CD4-positive, CD25-positive, alpha-beta regulatory T cell (primary cell): Measurements from ENCODE around the gene DPYSL4. TPM values are rescaled to one million over a fixed set of nuclear protein-coding genes. Genes with fewer than 3 reads are reported as not detected.
"Not testable (repeated sequence)": the region's sequence is repeated elsewhere in the genome, so short reads cannot be mapped to it uniquely, and the experiment has no call there.

Experiments
- ATAC-seq, 2 donors: fragments of 150-1000 bp; cut with Tn5 transposase; one replicate each; pipeline ENCODE4 v1.10.0; 2021; ENCODE audit warnings: low read depth in 2 of 2, moderate number of reproducible peaks in 2 of 2, moderate library complexity in 1 of 2
- DNase-seq, 3 donors: peaks; one replicate each; pipeline versions ENCODE4 v3.0.0 to v3.0.0-alpha.2; 2012 to 2022; ENCODE audit warnings: mixed read lengths in 1 of 3
- H3K27ac ChIP-seq: one replicate; pipeline ENCODE4 v1.7.0; 2013; ENCODE audit warnings: mild to moderate bottlenecking, low read length; ENCODE audit not compliant: insufficient read depth, poor library complexity, severe bottlenecking
- H3K27me3 ChIP-seq: one replicate; pipeline ENCODE4 v1.7.0; 2013; ENCODE audit warnings: low read length; ENCODE audit not compliant: control insufficient read depth, insufficient read depth
- H3K36me3 ChIP-seq: one replicate; pipeline ENCODE4 v1.7.0; 2013; ENCODE audit warnings: mild to moderate bottlenecking, low read length, moderate library complexity; ENCODE audit not compliant: control insufficient read depth, insufficient read depth
- H3K4me1 ChIP-seq: 2 replicates; pipeline ENCODE4 v1.7.0; 2013; ENCODE audit warnings: mild to moderate bottlenecking, low read length; ENCODE audit not compliant: insufficient read depth, control insufficient read depth, poor library complexity, severe bottlenecking
- H3K4me3 ChIP-seq: one replicate; pipeline ENCODE4 v1.7.0; 2013; ENCODE audit warnings: low read depth, mild to moderate bottlenecking, low read length, moderate library complexity
- H3K9me3 ChIP-seq, 2 experiments: 1 replicate in 1 of 2; 2 replicates in 1 of 2; pipeline ENCODE4 v1.7.0; 2013; ENCODE audit warnings: low read length in 2 of 2, mild to moderate bottlenecking in 1 of 2, moderate library complexity in 1 of 2; ENCODE audit not compliant: control insufficient read depth in 2 of 2
- H3K27ac Mint-ChIP-seq, 3 donors: one replicate each; pipeline ENCODE4 v1.8.0; 2020 to 2022; ENCODE audit warnings: mild to moderate bottlenecking in 3 of 3, mixed read lengths in 3 of 3, moderate library complexity in 2 of 3
- H3K27me3 Mint-ChIP-seq: one replicate; pipeline ENCODE4 v1.8.0; 2022; ENCODE audit warnings: mild to moderate bottlenecking, mixed read lengths
- H3K36me3 Mint-ChIP-seq: one replicate; pipeline ENCODE4 v1.8.0; 2020; ENCODE audit warnings: mixed read lengths
- H3K4me1 Mint-ChIP-seq, 4 donors: one replicate each; pipeline ENCODE4 v1.8.0; 2020 to 2022; ENCODE audit warnings: mixed read lengths in 4 of 4, mild to moderate bottlenecking in 1 of 4
- H3K4me3 Mint-ChIP-seq, 4 donors: one replicate each; pipeline ENCODE4 v1.8.0; 2020 to 2022; ENCODE audit warnings: mild to moderate bottlenecking in 4 of 4, mixed read lengths in 4 of 4, moderate library complexity in 3 of 4
- H3K9me3 Mint-ChIP-seq, 7 donors: one replicate each; pipeline ENCODE4 v1.8.0; 2020 to 2022; ENCODE audit warnings: mixed read lengths in 7 of 7, mild to moderate bottlenecking in 3 of 7, moderate library complexity in 2 of 7
- polyA plus RNA-seq, 4 donors: library from polyadenylated mRNA; unstranded; fragments of 300-500 nt; fragmentation: Illumina TruSeq; gene quantifications; one replicate each; pipeline ENCODE4 v1.2.3, GENCODE V29; 2021
- total RNA-seq: library from RNA; stranded (reverse); gene quantifications from one replicate; pipeline ENCODE4 v1.2.3, GENCODE V29; 2022

Gene DPYSL4
- total and polyA plus RNA-seq, 5 donors from 2014 or later = 1.2 to 1.9 TPM; not detected in 3

- Mint-ChIP-seq H3K4me3 (no peak overlapping the region), H3K27ac (no peak overlapping the region), H3K36me3 (peaks cover 13% of the 10 kb centered on the region), H3K4me1 (no peaks in the 10 kb centered on the region), H3K27me3 (no peaks in the 10 kb centered on the region), H3K9me3 (peaks cover 0 to 8% (median 2%) of the 10 kb centered on the region in 7 donors)
- DNase-seq (no peak), ATAC-seq (no peak)
- Histone ChIP-seq H3K27ac (no peak overlapping the region), H3K4me1 (no peaks in the 10 kb centered on the region), H3K36me3 (no peaks in the 10 kb centered on the region), H3K4me3 (no peak overlapping the region), H3K27me3 (no peaks in the 10 kb centered on the region), H3K9me3 (no peaks in the 10 kb centered on the region)
Observed at GRCh38 chr10:132209978-132210530, 23.3 kb downstream of the DPYSL4 start.

DNA sequence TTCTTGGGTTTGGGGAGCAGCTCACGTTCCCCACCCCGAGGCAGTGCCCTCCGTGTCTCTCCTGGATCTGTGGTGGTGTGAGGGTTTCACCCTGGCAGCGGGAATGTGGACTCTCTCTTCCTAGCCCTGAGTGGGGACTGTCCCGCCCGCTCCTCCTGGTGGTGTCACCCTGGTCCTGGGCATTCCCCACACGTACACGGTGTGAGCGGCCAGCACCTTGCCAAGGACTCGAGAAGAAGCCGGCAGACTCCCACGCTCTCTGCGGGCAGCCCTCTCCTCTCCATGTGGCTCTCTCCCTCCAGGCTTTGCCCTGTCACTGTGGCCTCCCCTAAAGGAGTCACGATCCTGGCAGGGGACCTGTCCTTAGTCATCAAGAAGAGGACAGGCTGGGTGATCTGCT lies 24.0 kb downstream of the DPYSL4 start:
- H3K27ac Mint-ChIP-seq = no peak overlapping the region

DNA sequence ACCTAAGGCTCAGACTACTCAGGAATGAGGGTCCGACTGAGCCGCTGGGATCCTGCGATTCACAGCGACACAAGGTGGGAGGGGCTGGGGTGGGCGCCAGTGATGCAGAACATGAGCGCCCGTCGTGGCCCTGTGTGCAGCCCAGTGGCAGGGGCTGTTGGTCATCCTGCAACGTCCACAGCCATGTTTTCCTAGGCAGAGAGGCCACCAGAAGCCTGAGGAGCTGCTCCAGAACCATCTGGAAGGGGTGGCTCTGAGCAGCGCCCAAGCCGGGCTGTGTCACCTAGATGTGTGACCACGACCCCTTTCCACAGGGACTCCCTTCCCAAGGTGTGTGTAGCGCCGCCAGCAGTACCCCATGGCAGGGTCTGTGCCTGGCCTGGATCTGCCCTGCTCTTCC lies 24.5 kb downstream of the DPYSL4 start:
- Histone ChIP-seq H3K27ac (no peak overlapping the region), H3K27me3 (no peaks in the 10 kb centered on the region), H3K9me3 (peaks cover 0 to 3% of the 10 kb centered on the region in 2 experiments), H3K36me3 (no peaks in the 10 kb centered on the region), H3K4me3 (no peak overlapping the region), H3K4me1 (no peaks in the 10 kb centered on the region)
- Mint-ChIP-seq H3K27me3 (no peaks in the 10 kb centered on the region), H3K9me3 (peaks cover 0 to 19% (median 2%) of the 10 kb centered on the region in 7 donors), H3K4me3 (no peak overlapping the region), H3K4me1 (no peaks in the 10 kb centered on the region), H3K36me3 (peaks cover 19% of the 10 kb centered on the region), H3K27ac (no peak overlapping the region)
- no peak for ATAC-seq
- no peak for DNase-seq

More for the DNA sequence above, 24.0 kb downstream of the DPYSL4 start:
- Histone ChIP-seq H3K4me1 (no peaks in the 10 kb centered on the region), H3K36me3 (no peaks in the 10 kb centered on the region), H3K4me3 (no peak overlapping the region), H3K27ac (no peak overlapping the region), H3K27me3 (no peaks in the 10 kb centered on the region), H3K9me3 (peaks cover 0 to 2% of the 10 kb centered on the region in 2 experiments)
- Mint-ChIP-seq H3K27me3 (no peaks in the 10 kb centered on the region), H3K4me1 (no peaks in the 10 kb centered on the region), H3K36me3 (peaks cover 19% of the 10 kb centered on the region), H3K4me3 (no peak overlapping the region), H3K9me3 (peaks cover 0 to 15% (median 2%) of the 10 kb centered on the region in 7 donors)
- no peak for ATAC-seq
- no peak for DNase-seq

DNA sequence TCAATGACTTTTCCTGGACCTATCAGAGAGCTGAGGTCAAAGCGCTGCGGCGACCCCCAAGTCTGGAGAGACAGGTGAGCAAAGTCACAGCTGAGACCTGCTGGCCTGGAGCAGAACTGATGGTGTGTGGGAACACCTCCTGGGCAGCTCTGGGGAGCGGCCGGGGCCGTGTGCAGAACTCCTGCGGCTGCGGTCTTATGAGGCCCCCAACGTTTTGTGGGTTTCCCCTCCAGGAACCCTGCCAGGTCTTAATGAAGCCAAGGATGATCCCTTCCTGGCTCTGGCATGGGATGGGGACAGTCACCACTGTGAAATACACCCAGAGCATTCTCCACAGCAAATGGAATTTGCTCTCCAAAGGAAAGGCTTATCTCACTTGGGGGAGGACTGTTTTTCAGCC lies 26.1 kb downstream of the DPYSL4 start:
- Histone ChIP-seq H3K9me3 (peaks cover 3% of the 10 kb centered on the region in 2 experiments), H3K27ac (no peak overlapping the region), H3K27me3 (no peaks in the 10 kb centered on the region), H3K4me3 (no peak overlapping the region), H3K4me1 (no peaks in the 10 kb centered on the region), H3K36me3 (no peaks in the 10 kb centered on the region)
- Mint-ChIP-seq H3K27ac (no peak overlapping the region), H3K9me3 (peaks cover 0 to 28% (median 2%) of the 10 kb centered on the region in 7 donors), H3K36me3 (peaks cover 19% of the 10 kb centered on the region), H3K4me1 (no peaks in the 10 kb centered on the region), H3K4me3 (no peak overlapping the region), H3K27me3 (no peaks in the 10 kb centered on the region)
- DNase-seq = no peak
- ATAC-seq = no peak

DNA sequence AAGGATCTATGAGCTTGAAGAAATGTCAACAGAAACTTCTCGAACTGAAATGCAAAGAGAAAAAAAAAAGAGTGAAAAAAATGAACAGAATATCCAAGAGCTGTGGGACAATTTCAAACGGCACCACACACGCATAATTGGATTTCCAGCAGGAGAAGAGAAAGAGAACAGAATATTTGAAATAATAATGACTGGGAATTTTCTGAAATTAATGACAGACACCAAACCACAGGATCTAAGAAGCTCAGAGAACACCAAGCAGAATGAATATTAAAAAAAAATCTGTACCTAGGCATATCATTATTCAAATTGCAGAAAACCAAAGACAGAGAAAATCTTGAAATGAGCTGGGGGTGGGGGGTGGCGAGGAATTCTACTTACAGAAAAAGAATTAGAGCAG lies 27.2 kb downstream of the DPYSL4 start:
- Histone ChIP-seq H3K9me3 (peaks cover 3% of the 10 kb centered on the region in 2 experiments), H3K4me1 (no peaks in the 10 kb centered on the region), H3K36me3 (no peaks in the 10 kb centered on the region), H3K4me3 (no peak overlapping the region), H3K27me3 (no peaks in the 10 kb centered on the region), H3K27ac (no peak overlapping the region)
- DNase-seq (no peak), ATAC-seq (no peak)
- Mint-ChIP-seq H3K9me3 (peaks cover 0 to 29% (median 3%) of the 10 kb centered on the region in 7 donors), H3K27me3 (peaks cover under 1% of the 10 kb centered on the region), H3K27ac (peak overlapping the region in 1 of 3 donors; percentile 16), H3K4me1 (no peaks in the 10 kb centered on the region), H3K4me3 (no peak overlapping the region), H3K36me3 (peaks cover 25% of the 10 kb centered on the region)

GRCh38 chr10:132216441-132216840 lies 29.7 kb downstream of the DPYSL4 start:
- H3K36me3 ChIP-seq, H3K27me3 ChIP-seq, H3K4me3 ChIP-seq, H3K4me1 ChIP-seq, H3K27ac ChIP-seq, H3K4me3 Mint-ChIP-seq, H3K4me1 Mint-ChIP-seq, H3K9me3 ChIP-seq, H3K27ac Mint-ChIP-seq, ATAC-seq, DNase-seq, H3K27me3 Mint-ChIP-seq: not testable (repeated sequence)
- peaks cover 25% of the 10 kb centered on the region for H3K36me3 Mint-ChIP-seq
- H3K9me3 Mint-ChIP-seq = peaks cover 0 to 33% (median 3%) of the 10 kb centered on the region in 7 donors

DNA sequence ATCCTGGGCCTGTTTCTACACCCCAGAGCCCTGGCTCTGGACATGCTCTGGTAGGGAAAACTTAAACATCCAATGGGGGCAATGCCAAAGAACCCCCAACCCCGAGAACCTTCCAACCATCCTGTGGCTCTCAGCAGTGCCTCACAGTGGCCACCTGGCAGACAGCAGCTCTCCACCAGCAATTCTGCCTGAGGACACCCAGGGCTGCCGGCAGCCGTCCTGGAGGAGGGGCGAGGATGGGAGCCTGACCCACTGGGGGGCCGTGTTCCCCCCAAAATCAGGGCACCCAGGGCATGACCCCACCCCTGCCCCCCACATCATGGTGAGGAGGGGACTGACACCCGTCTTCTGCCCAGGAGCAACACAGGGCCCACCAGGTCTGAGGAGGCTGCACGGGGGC lies 32.7 kb downstream of the DPYSL4 start:
- ATAC-seq = no peak
- Histone ChIP-seq H3K27ac (no peak overlapping the region), H3K9me3 (peaks cover 3% of the 10 kb centered on the region in 2 experiments), H3K27me3 (no peaks in the 10 kb centered on the region), H3K4me1 (no peaks in the 10 kb centered on the region), H3K36me3 (no peaks in the 10 kb centered on the region), H3K4me3 (no peak overlapping the region)
- Mint-ChIP-seq H3K4me1 (no peaks in the 10 kb centered on the region), H3K9me3 (peaks cover 0 to 31% (median 3%) of the 10 kb centered on the region in 7 donors), H3K4me3 (no peak overlapping the region), H3K27me3 (peaks cover 4% of the 10 kb centered on the region), H3K27ac (no peak overlapping the region), H3K36me3 (peaks cover 14% of the 10 kb centered on the region)
- no peak for DNase-seq

DNA sequence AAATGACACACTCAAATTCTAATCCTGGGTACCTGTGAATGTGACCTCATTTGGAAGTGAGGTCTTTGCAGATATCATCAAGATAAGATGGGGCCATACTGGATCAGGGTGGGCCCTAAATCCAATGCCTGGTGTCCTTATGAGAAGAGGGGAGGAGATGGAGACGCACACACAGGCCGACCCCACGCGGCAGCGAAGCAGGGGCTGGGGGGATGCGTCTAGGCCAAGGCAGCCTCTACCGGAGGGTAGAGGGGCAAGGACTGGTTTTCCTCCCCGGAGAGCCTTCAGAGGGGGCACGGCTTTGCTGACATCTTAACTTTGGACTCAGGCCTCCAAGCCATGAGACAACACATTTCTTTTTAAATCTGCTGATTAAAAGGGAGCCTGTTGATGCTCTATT lies 33.3 kb downstream of the DPYSL4 start:
- Mint-ChIP-seq H3K36me3 (peaks cover 12% of the 10 kb centered on the region), H3K4me1 (no peaks in the 10 kb centered on the region), H3K27ac (no peak overlapping the region), H3K9me3 (peaks cover 0 to 25% (median 3%) of the 10 kb centered on the region in 7 donors), H3K27me3 (peaks cover 4% of the 10 kb centered on the region), H3K4me3 (no peak overlapping the region)
- DNase-seq = no peak
- peaks cover 3% of the 10 kb centered on the region in 2 experiments for H3K9me3 ChIP-seq
- no peaks in the 10 kb centered on the region for H3K36me3 ChIP-seq
- ATAC-seq = no peak
- H3K4me1 ChIP-seq = no peaks in the 10 kb centered on the region
- no peak overlapping the region for H3K4me3 ChIP-seq
- H3K27ac ChIP-seq = no peak overlapping the region
- H3K27me3 ChIP-seq = no peaks in the 10 kb centered on the region
